Thymus (tissue), 11 donors: ENCODE data around the gene NNT. TPM values are rescaled to one million over a fixed set of nuclear protein-coding genes. Genes with fewer than 3 reads are reported as not detected.
"Not testable (repeated sequence)": the region's sequence is repeated elsewhere in the genome, so short reads cannot be mapped to it uniquely, and the experiment has no call there.

Source experiments
- DNase-seq, 9 donors: peaks; one replicate each; pipeline ENCODE4 v3.0.0-alpha.2; 2013; ENCODE audit warnings: low spot score in 9 of 9, low read depth in 6 of 9, missing footprints in 1 of 9
- H3K27ac ChIP-seq, 2 donors: one replicate each; pipeline ENCODE4 v1.5.1; 2013; ENCODE audit warnings: control low read depth in 1 of 2, low read depth in 1 of 2, low read length in 1 of 2, mild to moderate bottlenecking in 1 of 2, moderate library complexity in 1 of 2
- H3K27me3 ChIP-seq, 2 donors: one replicate each; pipeline ENCODE4 v1.5.1; 2013; ENCODE audit warnings: low read length in 1 of 2; ENCODE audit not compliant: control insufficient read depth in 2 of 2, insufficient read depth in 1 of 2
- H3K36me3 ChIP-seq, 2 donors: one replicate each; pipeline ENCODE4 v1.5.1; 2013; ENCODE audit warnings: low read length in 1 of 2, mild to moderate bottlenecking in 1 of 2, moderate library complexity in 1 of 2; ENCODE audit not compliant: control insufficient read depth in 2 of 2, insufficient read depth in 2 of 2
- H3K4me1 ChIP-seq, 2 donors: one replicate each; pipeline ENCODE4 v1.5.1; 2013; ENCODE audit warnings: low read length in 2 of 2; ENCODE audit not compliant: control insufficient read depth in 2 of 2, insufficient read depth in 2 of 2
- H3K4me3 ChIP-seq, 2 donors: one replicate each; pipeline ENCODE4 v1.5.1; 2013; ENCODE audit warnings: low read length in 2 of 2, control low read depth in 1 of 2, mild to moderate bottlenecking in 1 of 2
- H3K9me3 ChIP-seq, 2 donors: one replicate each; pipeline ENCODE4 v1.5.1; 2013; ENCODE audit warnings: low read length in 1 of 2, mild to moderate bottlenecking in 1 of 2; ENCODE audit not compliant: control insufficient read depth in 2 of 2, insufficient read depth in 1 of 2
- WGBS: extraction: QIAGEN DNeasy Blood & Tissue Kit; methylation state at CpG from one replicate; pipeline ENCODE4 v1.1.7; 2013; 5-methylcytosine and 5-hydroxymethylcytosine counted together
- polyA plus RNA-seq: library from polyadenylated mRNA; stranded (reverse); fragments of 200-250 nt; gene quantifications from one replicate; pipeline ENCODE4 v1.2.3, GENCODE V29; 2013
- total RNA-seq: library from RNA; stranded (reverse); fragments of 120-200 nt; gene quantifications from one replicate; pipeline ENCODE4 v1.2.4, GENCODE V29; 2013
- donor health status: healthy.

Gene NNT
- total and polyA plus RNA-seq, 2 donors, result 30.8 to 49.2 TPM

DNA sequence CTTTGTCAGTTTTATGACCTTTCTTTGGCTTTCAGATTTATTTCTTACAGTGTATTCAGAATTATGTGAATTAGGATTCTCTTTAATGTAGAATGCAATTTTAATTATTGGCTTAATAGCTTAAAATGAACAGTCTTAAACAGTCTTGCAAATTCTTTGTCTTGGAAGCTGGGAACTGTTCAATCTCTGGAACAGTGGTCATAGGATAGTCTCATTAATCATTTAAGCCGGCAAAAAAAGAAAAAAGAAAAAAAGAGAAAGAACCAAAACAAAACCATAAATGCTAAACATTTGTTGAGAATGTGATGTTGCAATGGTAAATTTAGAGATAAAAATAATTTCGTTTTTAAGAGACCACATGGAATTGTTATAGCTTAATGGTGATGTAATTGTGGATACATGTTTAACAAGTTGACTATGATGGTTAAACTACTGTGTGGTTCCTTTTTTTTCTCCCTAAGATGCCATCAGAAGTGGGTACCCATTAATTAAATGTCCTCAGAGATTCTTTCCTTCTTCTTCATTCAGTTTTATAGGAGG is 61.6 kb downstream of the NNT start:
- no peak overlapping the region for H3K27ac ChIP-seq
- no peaks in the 10 kb centered on the region for H3K27me3 ChIP-seq
- DNase-seq, result no peak
- H3K4me3 ChIP-seq, result no peak overlapping the region
- H3K36me3 ChIP-seq, result peaks cover 7 to 21% of the 10 kb centered on the region in 2 donors
- peaks cover 2 to 9% of the 10 kb centered on the region in 2 donors for H3K9me3 ChIP-seq
- WGBS, result 93% methylated on average over 2 of the region's 2 CpGs
- H3K4me1 ChIP-seq, result no peaks in the 10 kb centered on the region

DNA sequence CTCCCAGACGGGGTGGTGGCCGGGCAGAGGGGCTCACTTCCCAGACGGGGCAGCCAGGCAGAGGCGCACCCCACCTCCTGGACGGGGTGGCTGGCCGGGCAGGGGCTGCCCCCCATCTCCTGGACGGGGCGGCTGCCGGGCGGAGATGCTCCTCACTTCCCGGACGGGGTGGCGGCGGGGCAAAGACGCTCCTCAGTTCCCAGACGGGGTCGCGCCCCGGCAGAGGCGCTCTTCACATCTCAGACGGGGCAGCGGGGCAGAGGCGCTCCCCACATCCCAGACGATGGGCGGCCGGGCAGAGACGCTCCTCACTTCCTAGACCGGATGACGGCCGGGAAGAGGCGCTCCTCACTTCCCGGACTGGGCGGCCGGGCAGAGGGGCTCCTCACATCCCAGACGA is 62.8 kb downstream of the NNT start:
- not testable (repeated sequence) for H3K4me3 ChIP-seq, H3K4me1 ChIP-seq, H3K27ac ChIP-seq, H3K27me3 ChIP-seq, DNase-seq, H3K9me3 ChIP-seq
- WGBS, result 98% methylated on average over 35 of the region's 35 CpGs
- H3K36me3 ChIP-seq, result peaks cover 3 to 17% of the 10 kb centered on the region in 2 donors

DNA sequence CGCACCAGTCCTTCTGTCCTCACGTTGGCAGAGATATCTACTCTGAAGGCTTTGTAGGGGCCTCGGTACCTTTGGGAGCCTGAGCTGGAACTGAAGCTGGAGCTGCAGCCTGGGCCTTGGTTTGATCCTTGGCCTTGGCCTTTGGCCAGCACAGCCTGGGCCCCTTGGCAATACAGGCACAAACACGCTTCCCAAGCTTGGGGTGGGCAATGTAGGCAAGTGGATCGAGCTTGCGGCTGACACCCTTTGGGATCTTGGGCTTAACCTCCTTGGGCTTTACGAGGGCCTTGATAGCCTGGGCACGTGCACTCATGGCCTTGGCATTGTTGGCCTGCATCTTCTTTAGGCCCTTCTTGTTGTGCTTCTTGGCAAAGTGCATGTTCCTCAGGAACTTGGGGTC is 63.7 kb downstream of the NNT start:
- H3K36me3 ChIP-seq, result peaks cover 0 to 17% of the 10 kb centered on the region in 2 donors
- H3K27ac ChIP-seq, H3K9me3 ChIP-seq, DNase-seq, H3K4me1 ChIP-seq, H3K27me3 ChIP-seq, H3K4me3 ChIP-seq: not testable (repeated sequence)
- 99% methylated on average over 8 of the region's 8 CpGs for WGBS

DNA sequence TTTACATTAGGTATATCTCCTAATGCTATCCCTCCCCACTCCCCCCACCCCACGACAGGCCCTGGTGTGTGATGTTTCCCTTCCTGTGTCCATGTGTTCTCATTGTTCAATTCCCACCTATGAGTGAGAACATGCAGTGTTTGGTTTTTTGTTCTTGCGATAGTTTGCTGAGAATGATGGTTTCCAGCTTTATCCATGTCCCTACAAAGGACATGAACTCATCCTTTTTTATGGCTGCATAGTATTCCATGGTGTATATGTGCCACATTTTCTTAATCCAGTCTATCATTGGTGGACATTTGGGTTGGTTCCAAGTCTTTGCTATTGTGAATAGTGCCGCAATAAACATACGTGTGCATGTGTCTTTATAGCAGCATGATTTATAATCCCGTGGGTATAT is 64.4 kb downstream of the NNT start:
- not testable (repeated sequence) for H3K4me3 ChIP-seq, H3K27ac ChIP-seq, H3K4me1 ChIP-seq, H3K9me3 ChIP-seq, H3K27me3 ChIP-seq, DNase-seq
- WGBS, result 97% methylated on average over 5 of the region's 5 CpGs
- peaks cover 0 to 17% of the 10 kb centered on the region in 2 donors for H3K36me3 ChIP-seq

DNA sequence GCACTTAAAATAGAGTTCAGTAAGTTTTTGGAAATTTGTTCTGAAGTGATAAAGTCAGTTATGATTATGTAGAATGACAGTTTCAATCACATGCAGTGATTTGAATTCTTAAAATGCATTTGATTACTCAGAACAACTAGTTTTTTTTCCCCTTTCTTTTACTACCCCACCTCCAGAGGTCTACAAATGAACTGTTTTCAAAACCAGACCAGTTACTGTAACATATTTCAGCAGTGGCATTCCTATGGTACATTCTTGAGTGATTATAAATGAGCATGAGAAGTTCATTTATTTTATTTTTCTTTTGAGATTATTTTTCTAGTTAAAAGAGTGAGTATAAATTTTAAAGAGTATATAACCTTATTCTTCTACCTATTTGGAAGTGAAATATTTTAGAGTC is 71.6 kb downstream of the NNT start:
- no peaks in the 10 kb centered on the region for H3K9me3 ChIP-seq
- H3K4me3 ChIP-seq, result no peak overlapping the region
- no peak for DNase-seq
- no peaks in the 10 kb centered on the region for H3K4me1 ChIP-seq
- H3K27me3 ChIP-seq, result no peaks in the 10 kb centered on the region
- H3K36me3 ChIP-seq, result peaks cover 3 to 16% of the 10 kb centered on the region in 2 donors
- H3K27ac ChIP-seq, result no peak overlapping the region

DNA sequence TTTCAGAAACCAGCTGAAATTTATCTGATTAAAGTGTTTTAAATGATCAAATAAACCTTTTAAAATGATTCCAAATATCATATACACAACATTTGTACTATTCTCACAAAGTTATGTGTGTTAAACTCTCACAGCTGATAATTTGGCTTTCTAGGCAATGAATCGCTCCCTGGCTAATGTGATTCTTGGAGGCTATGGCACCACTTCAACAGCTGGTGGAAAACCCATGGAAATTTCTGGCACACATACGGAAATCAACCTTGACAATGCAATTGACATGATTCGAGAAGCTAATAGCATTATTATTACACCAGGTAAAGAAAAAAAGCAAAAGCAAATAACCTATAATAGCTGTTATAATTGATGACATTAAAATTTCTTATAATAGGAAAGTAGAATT is 72.4 kb downstream of the NNT start:
- peaks cover 6 to 19% of the 10 kb centered on the region in 2 donors for H3K36me3 ChIP-seq
- WGBS, result 96% methylated on average over 3 of the region's 3 CpGs
- no peak overlapping the region for H3K27ac ChIP-seq
- DNase-seq, result no peak
- H3K4me1 ChIP-seq, result no peaks in the 10 kb centered on the region
- H3K27me3 ChIP-seq, result no peaks in the 10 kb centered on the region
- H3K9me3 ChIP-seq, result no peaks in the 10 kb centered on the region
- no peak overlapping the region for H3K4me3 ChIP-seq

DNA sequence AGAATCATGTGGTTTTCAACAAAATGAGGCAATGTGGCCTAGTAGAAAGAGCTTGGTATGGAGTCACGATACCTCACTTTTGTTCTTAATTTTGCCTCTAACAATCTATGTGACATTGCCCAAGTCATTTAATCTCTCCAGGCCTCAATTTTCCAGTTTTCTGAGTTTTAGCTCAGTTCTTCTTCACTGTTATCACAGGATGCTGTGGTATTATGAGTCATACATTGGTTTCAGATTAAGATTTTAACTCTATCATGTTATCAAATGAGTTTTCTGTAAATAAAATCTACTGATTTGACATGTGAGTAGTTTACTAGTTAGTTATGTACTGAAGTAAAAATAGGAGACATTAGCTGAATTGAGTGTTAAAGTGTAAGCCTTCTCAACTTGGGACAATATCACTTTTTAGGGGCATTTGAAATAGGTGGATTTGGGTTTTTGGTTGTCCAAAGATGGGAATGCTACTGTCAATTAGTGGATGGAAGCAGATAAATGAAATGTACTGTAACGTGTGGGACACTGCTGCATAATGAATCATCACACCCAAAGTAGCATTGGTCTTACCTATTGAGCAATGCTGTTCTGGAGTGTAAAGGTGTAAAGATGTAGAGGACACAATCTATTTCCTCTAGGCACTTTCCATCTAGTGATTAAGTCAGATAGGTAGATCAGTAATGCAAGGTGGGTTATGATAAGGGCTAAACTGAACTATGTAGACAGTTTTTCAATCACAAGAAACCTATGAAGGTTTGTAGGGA is 73.3 kb downstream of the NNT start:
- 96% methylated on average over 2 of the region's 2 CpGs for WGBS

DNA sequence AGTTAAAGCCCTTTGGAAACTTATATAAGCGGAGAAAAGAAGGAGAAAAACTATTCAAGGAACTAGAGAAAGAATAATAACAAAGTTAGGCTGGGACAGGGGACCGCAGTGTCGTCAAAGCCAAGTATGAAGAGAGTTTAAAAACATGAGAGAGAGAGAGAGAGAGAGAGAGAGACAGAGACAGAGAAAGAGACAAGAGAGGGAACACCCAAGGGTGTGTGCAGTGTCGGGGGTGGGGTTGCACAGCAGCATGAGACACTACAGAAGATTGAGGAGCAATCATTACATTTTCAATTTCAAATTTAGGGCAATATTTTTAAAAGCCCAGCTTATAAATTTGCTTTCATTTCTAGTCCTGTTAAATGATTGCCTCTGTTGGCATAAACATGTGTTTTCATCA is 74.3 kb downstream of the NNT start:
- H3K4me3 ChIP-seq, result no peak overlapping the region
- H3K9me3 ChIP-seq, result no peaks in the 10 kb centered on the region
- 96% methylated on average over 4 of the region's 4 CpGs for WGBS
- H3K27ac ChIP-seq, result no peak overlapping the region
- no peaks in the 10 kb centered on the region for H3K27me3 ChIP-seq
- peaks cover 8 to 22% of the 10 kb centered on the region in 2 donors for H3K36me3 ChIP-seq
- H3K4me1 ChIP-seq, result no peaks in the 10 kb centered on the region
- DNase-seq, result no peak

More for the DNA sequence above, 73.3 kb downstream of the NNT start:
- Histone ChIP-seq H3K4me3 (no peak overlapping the region), H3K27ac (no peak overlapping the region), H3K27me3 (no peaks in the 10 kb centered on the region), H3K9me3 (no peaks in the 10 kb centered on the region), H3K4me1 (no peaks in the 10 kb centered on the region), H3K36me3 (peaks cover 8 to 22% of the 10 kb centered on the region in 2 donors)
- no peak for DNase-seq

DNA sequence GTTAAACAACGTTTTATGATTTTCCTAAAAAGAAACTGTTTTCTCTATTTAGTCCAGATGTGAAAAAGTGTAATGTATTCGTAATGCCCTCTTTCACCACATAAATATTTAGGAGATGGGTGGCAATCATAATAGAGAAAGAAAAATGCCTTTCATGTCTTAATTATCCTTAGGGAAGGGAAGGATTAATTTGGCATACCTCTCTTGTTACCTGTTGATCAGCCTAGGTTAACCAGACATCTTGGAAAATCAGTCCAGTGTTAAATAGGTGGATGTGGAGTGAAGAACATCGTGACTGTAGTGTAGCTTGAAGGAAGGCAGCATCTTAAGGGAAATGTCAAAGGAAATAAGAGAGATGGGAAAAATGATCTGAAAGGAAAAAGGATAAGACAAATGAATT is 76.2 kb downstream of the NNT start:
- H3K4me3 ChIP-seq, result no peak overlapping the region
- H3K9me3 ChIP-seq, result no peaks in the 10 kb centered on the region
- DNase-seq, result no peak
- WGBS, result over 99% methylated on average over 3 of the region's 3 CpGs
- H3K36me3 ChIP-seq, result peaks cover 11 to 22% of the 10 kb centered on the region in 2 donors
- no peaks in the 10 kb centered on the region for H3K27me3 ChIP-seq
- no peaks in the 10 kb centered on the region for H3K4me1 ChIP-seq
- H3K27ac ChIP-seq, result no peak overlapping the region
